ENCODE measurements around the gene ABCD4. TPM values are rescaled to one million over a fixed set of nuclear protein-coding genes. Genes with fewer than 3 reads are reported as not detected.
A peak's percentile ranks its signal among the peaks of the same experiment; 100 is the strongest.

Gene ABCD4
- polyA plus RNA-seq, 1 experiment = 13.3 TPM

DNA sequence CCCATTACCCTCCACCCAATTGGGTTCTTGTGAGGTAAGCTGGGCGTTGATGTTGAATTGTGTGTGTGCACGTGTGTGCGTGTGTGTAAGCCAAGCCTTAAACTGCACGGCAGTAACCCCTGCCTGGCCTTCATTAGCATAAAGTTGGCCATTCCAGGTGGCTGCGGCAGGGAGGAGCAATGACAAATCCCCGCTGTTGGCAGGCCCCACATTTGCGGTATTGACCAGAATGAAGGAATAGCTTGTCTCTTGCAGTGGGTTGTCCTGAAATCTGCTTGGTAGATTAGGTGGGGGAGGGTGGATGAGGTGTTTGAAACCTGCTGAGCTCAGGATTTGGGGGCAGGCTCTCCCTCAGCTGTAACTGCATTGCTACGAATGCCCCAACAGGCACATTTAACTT is 56.2 kb downstream of the ABCD4 start:
- ChIA-PET POLR2A (no interaction called here), CTCF (interaction anchor here (0.9 to 2.5 kb wide), 3 partner anchors 10 to 134 kb away, joined by 4 to 19 read pairs (median 6); no protein-coding TSS in a partner anchor)
- Histone ChIP-seq H3K27ac (ENCODE audit: low read depth, low read length) (no peak overlapping the region), H3K4me3 (ENCODE audit: low read depth, low read length) (no peak overlapping the region), H3K27me3 (ENCODE audit: control insufficient read depth, insufficient read depth, low read length) (peaks cover 70% of the 10 kb centered on the region), H3K9me3 (ENCODE audit: control insufficient read depth, insufficient read depth, low read length) (no peaks in the 10 kb centered on the region; the same call in 1 of the 2 replicates)
- TF ChIP-seq, protein P1, sequence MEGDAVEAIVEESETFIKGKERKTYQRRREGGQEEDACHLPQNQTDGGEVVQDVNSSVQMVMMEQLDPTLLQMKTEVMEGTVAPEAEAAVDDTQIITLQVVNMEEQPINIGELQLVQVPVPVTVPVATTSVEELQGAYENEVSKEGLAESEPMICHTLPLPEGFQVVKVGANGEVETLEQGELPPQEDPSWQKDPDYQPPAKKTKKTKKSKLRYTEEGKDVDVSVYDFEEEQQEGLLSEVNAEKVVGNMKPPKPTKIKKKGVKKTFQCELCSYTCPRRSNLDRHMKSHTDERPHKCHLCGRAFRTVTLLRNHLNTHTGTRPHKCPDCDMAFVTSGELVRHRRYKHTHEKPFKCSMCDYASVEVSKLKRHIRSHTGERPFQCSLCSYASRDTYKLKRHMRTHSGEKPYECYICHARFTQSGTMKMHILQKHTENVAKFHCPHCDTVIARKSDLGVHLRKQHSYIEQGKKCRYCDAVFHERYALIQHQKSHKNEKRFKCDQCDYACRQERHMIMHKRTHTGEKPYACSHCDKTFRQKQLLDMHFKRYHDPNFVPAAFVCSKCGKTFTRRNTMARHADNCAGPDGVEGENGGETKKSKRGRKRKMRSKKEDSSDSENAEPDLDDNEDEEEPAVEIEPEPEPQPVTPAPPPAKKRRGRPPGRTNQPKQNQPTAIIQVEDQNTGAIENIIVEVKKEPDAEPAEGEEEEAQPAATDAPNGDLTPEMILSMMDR (IDR thresholded peaks at IDR 0.05; ENCODE audit: low read depth, low read length) = no peak
- no peak for DNase-seq (ENCODE audit: low read depth, low spot score)

DNA sequence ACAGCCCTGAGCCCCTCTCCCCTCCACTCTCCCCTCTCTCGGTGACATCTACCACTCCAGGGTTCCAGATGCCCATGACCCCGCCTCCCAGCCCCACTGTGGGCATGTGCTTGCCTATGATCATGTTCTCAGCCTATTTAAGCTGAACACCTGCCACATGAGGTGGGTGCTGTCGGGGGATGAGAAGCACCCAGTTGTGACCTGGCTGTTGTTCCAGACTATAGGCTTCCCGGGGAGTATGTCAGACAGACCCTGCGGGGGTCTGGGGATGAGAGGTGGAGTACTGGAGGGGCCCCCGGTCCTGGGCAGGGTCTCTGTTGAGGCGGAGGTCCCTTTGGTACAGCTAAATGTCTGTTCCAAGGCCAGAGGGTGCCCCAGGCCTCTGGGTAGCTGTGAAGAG is 57.4 kb downstream of the ABCD4 start:
- DNase-seq (ENCODE audit: low read depth, low spot score) = no peak
- no peak overlapping the region for H3K4me3 ChIP-seq (ENCODE audit: low read depth, low read length)
- H3K27me3 ChIP-seq (ENCODE audit: control insufficient read depth, insufficient read depth, low read length) = peaks cover 83% of the 10 kb centered on the region
- POLR2A ChIA-PET = no interaction called here
- no peak overlapping the region for H3K27ac ChIP-seq (ENCODE audit: low read depth, low read length)
- H3K9me3 ChIP-seq (ENCODE audit: control insufficient read depth, insufficient read depth, low read length) = peaks cover 7% of the 10 kb centered on the region; the same call in 1 of the 2 replicates
- TF ChIP-seq, protein P1 (IDR thresholded peaks at IDR 0.05; ENCODE audit: low read depth, low read length) = no peak
- CTCF ChIA-PET = no interaction called here

DNA sequence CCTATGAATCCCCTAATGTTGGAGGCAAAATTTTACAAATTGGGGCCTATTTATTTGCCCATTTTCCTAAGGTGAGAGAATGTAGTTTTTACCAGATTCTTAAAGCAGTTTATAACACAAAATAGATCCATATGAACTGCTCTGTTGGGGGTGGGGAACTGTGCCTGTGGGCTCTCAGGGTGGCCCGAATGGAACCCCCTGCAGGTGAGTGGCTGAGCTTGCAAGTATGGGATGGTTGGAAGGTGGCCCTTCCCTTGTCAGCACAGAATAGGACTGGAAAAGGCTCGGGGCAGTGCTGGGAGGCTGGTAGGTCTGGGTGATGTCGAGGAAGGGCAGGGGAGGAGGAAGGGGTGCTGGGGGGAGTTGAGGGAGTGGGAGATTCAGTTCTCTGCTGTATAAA is 58.6 kb downstream of the ABCD4 start:
- peaks cover 94% of the 10 kb centered on the region for H3K27me3 ChIP-seq (ENCODE audit: control insufficient read depth, insufficient read depth, low read length)
- TF ChIP-seq, protein P1 (IDR thresholded peaks at IDR 0.05; ENCODE audit: low read depth, low read length) = 0 out of 2 replicates have a peak, but pooled peaks have one; percentile 4
- ChIA-PET POLR2A (no interaction called here), CTCF (interaction anchor here (0.9 kb wide), 1 partner anchor 13 kb away, joined by 3 read pairs; no protein-coding TSS in a partner anchor)
- DNase-seq (ENCODE audit: low read depth, low spot score) = no peak
- H3K9me3 ChIP-seq (ENCODE audit: control insufficient read depth, insufficient read depth, low read length) = peaks cover 11% of the 10 kb centered on the region; the same call in 1 of the 2 replicates
- no peak overlapping the region for H3K27ac ChIP-seq (ENCODE audit: low read depth, low read length)
- H3K4me3 ChIP-seq (ENCODE audit: low read depth, low read length) = no peak overlapping the region

DNA sequence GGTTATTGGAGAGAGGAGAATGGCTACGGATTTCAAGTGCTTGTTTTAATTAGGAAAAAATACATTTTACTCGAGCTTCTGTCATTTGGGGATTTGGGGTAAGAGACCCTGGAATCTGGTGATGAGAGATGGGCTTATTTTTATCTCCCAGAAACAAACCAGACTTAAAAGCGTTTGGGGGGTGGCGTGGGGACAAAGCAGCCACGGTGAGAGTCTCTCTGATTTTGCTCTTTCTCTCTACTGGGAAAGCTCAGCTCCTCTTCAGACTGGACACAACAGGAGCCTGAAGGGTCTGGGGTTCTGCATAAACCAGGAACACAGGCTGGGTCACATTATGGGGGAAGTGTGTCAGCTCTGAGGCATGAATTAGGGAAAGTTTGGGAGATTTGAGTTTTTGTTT is 59.7 kb downstream of the ABCD4 start:
- POLR2A ChIA-PET = no interaction called here
- Histone ChIP-seq H3K27ac (ENCODE audit: low read depth, low read length) (no peak overlapping the region), H3K27me3 (ENCODE audit: control insufficient read depth, insufficient read depth, low read length) (peaks cover 98% of the 10 kb centered on the region), H3K9me3 (ENCODE audit: control insufficient read depth, insufficient read depth, low read length) (peaks cover 11% of the 10 kb centered on the region; the same call in 1 of the 2 replicates), H3K4me3 (ENCODE audit: low read depth, low read length) (no peak overlapping the region)
- CTCF ChIA-PET = interaction anchor here (0.8 kb wide), 1 partner anchor 9 kb away, joined by 3 read pairs; no protein-coding TSS in a partner anchor
- TF ChIP-seq, protein P1 (IDR thresholded peaks at IDR 0.05; ENCODE audit: low read depth, low read length) = no peak
- DNase-seq (ENCODE audit: low read depth, low spot score) = no peak

DNA sequence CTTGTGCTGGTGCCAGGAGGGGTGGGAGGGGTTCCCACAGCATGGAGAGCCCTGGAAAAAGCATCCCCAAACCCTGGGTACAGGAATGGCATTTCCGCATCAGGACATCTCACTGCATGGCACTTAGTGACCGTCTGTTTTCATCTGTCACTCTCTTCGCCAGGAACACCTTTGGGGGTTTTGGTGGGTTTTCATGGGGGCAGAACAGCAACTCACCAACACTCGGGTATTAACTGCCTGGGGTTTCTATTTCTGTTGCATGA is 60.0 kb downstream of the ABCD4 start:
- TF ChIP-seq, protein P1 (IDR thresholded peaks at IDR 0.05; ENCODE audit: low read depth, low read length) = no peak
- DNase-seq (ENCODE audit: low read depth, low spot score) = no peak
- POLR2A ChIA-PET = no interaction called here

More for the DNA sequence above, 60.0 kb downstream of the ABCD4 start:
- no peak overlapping the region for H3K27ac ChIP-seq (ENCODE audit: low read depth, low read length)
- peaks cover 98% of the 10 kb centered on the region for H3K27me3 ChIP-seq (ENCODE audit: control insufficient read depth, insufficient read depth, low read length)
- CTCF ChIA-PET = interaction anchor here (0.8 kb wide), 1 partner anchor 9 kb away, joined by 3 read pairs; no protein-coding TSS in a partner anchor
- H3K9me3 ChIP-seq (ENCODE audit: control insufficient read depth, insufficient read depth, low read length) = peaks cover 11% of the 10 kb centered on the region; the same call in 1 of the 2 replicates
- H3K4me3 ChIP-seq (ENCODE audit: low read depth, low read length) = no peak overlapping the region
